ENCODE measurements around the gene ASCC2.

- no peak for TF ChIP-seq CTCF (IDR thresholded peaks at IDR 0.05)
- no peak for TF ChIP-seq FOXK1 (CRISPR knock-in tag; IDR thresholded peaks at IDR 0.05)
- TF ChIP-seq, protein P1, sequence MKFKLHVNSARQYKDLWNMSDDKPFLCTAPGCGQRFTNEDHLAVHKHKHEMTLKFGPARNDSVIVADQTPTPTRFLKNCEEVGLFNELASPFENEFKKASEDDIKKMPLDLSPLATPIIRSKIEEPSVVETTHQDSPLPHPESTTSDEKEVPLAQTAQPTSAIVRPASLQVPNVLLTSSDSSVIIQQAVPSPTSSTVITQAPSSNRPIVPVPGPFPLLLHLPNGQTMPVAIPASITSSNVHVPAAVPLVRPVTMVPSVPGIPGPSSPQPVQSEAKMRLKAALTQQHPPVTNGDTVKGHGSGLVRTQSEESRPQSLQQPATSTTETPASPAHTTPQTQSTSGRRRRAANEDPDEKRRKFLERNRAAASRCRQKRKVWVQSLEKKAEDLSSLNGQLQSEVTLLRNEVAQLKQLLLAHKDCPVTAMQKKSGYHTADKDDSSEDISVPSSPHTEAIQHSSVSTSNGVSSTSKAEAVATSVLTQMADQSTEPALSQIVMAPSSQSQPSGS (CRISPR knock-in tag; IDR thresholded peaks at IDR 0.05; ENCODE audit: borderline replicate concordance, low read depth), result no peak
- TF ChIP-seq MYBL2 (CRISPR knock-in tag; IDR thresholded peaks at IDR 0.05), result no peak
- TF ChIP-seq IRF2 (CRISPR knock-in tag; IDR thresholded peaks at IDR 0.05; ENCODE audit: borderline replicate concordance, low read depth), result no peak
- TF ChIP-seq, protein P2, sequence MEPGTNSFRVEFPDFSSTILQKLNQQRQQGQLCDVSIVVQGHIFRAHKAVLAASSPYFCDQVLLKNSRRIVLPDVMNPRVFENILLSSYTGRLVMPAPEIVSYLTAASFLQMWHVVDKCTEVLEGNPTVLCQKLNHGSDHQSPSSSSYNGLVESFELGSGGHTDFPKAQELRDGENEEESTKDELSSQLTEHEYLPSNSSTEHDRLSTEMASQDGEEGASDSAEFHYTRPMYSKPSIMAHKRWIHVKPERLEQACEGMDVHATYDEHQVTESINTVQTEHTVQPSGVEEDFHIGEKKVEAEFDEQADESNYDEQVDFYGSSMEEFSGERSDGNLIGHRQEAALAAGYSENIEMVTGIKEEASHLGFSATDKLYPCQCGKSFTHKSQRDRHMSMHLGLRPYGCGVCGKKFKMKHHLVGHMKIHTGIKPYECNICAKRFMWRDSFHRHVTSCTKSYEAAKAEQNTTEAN (CRISPR knock-in tag; IDR thresholded peaks at IDR 0.05), result no peak
- TF ChIP-seq USF1 (CRISPR knock-in tag; IDR thresholded peaks at IDR 0.05), result no peak
- TF ChIP-seq USF2 (CRISPR knock-in tag; IDR thresholded peaks at IDR 0.05), result no peak
- no peak for TF ChIP-seq HMGA2 (CRISPR knock-in tag; IDR thresholded peaks at IDR 0.05)
- TF ChIP-seq CREB1 (CRISPR knock-in tag; IDR thresholded peaks at IDR 0.05), result no peak
- TF ChIP-seq ATF1 (CRISPR knock-in tag; IDR thresholded peaks at IDR 0.05), result no peak
Observed at GRCh38 chr22:29773233-29773632, 64.8 kb downstream of the ASCC2 start.

Measured in WTC11 (cell line).